GM18519 (cell line): ENCODE results near the gene EPHB2.

Experiments used
- ATAC-seq: cut with Tn5 transposase; IDR thresholded peaks from one replicate; pipeline ENCODE4 v1.9.1; 2021; ENCODE audit warnings: mild to moderate bottlenecking, moderate library complexity; ENCODE audit not compliant: unreplicated experiment, low FRiP score

The EPHB2 gene

DNA sequence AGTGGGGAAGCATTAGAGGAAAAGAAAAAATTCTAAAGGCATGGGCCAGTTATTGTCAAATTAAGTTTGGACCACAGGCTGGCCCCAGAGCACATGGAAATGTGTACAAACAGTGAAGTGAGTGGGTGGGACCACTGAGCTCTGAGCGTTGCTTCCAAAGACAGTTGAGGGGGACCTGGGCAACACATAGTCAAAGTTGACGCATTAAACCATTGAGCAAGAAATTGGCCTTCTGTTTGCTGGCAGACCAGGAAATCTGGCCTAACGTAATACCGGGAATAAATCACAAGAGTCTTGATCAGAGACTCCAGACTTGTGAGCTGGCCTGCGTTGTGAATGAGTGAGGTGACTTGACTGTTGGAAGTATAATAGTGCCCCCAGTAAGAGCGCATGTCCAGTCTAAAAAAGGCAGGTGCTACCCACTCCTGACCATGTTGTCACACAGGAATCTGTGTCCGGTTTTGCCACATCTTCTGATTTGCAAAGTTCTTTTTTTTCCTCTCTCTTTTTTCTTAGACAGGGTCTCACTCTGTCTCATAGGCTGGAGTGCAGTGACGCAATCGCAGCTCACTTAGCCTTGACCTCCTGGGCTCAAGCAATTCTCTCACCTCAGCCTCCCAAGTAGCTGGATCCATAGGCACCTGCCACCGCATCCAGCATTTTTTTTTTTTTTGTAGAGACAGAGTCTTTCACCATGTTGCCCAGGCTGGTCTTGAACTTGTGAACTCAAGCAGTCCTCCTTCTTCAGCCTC, 10.7 kb downstream of the EPHB2 start:
- no peak for ATAC-seq

DNA sequence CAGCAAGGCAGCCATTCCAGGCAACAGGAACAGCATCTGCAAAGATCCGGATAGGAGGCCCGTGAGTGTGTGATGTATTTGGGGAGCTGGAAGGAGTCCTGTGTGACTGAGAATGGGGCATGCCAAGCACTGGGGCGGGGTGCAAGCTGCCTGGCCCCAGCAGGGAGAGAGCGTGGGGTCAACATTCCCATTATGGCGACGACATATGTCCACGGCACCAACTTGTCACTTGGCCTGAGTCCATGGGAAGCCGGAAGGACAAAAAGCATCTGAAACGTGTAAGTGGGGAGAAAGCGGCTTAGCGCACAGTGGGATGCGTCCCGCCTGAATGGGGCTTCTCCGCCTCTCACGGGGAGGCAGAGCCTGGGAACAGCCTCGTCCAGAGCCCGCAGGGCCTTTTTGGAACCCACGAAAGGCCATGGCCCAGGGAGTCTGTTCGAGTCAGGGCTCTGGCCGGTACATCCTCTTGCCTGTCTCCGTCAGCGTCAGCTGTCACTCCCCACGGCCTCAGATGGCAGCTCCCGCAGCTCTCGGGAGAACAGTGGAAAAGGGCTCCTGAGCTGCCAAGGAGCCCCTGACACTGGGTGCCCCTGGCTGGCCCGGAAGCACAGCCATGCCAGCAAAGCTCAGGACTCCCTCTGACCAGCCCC, 12.4 kb downstream of the EPHB2 start:
- no peak for ATAC-seq

DNA sequence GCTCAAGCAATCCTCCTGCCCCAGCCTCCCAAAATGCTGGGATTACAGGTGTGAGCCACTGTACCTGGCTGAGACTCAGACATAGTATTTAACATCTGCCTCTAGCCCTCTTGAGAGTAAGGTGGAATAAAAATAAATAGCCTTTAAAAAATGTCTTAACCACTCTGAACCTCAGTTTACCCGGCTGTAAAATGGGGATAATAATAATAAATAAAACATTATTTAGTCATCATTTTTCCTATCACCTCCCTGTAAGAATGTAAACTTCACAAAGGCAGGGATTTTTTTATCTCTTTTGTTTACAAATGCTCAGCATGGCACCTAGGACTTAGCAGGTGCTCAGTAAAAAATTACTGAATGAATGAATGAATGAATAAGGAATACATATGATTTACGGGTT, 17.2 kb downstream of the EPHB2 start:
- no peak for ATAC-seq

DNA sequence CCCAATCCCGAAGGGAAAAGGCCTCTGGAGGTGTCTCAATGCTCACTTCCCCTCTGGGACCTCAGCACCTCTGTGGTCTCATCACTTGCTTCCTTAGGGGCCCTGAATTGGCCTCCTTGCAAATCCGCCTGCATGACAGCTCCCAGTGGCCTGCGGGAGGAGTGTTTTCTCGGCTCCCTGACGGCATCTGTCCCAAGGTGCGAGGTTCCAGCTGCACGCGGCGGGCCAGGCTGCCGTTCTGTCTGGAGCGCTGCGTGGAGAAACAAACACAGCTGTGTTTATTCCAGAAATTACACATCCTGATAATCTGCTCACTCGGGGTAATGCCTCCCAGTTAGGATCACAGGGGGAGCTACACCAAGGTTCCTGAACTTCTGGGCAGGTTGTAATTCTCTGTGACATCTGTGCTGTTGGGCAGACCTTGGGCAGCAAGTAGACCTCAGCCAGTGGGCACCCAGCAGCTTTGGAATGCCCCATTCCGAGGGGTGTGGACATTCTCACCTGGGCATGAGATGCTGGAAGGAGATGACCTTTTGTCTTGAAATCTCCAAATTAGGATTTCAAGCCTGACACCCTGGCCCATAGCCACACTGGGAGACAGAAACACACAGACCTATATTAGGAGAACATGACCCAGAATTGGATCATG, 18.2 kb downstream of the EPHB2 start:
- ATAC-seq = no peak

DNA sequence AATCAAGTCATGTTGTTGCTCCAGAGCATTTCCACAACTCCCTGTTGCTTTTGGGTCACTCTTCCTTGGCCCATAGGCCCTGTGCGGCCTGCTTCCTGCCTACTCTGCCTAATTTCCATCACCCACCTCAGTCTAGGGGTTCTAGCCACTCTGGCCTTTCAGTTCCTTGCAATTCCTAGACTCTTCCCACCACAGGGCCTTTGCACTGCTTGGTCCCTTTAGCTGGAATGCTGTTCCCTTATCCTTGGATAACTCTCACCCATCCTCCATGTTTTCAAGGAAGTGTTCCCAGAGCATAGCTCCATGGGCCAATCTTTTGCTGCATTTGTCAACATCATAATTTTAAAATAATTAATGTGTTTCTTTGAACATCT, 18.7 kb downstream of the EPHB2 start:
- no peak for ATAC-seq

DNA sequence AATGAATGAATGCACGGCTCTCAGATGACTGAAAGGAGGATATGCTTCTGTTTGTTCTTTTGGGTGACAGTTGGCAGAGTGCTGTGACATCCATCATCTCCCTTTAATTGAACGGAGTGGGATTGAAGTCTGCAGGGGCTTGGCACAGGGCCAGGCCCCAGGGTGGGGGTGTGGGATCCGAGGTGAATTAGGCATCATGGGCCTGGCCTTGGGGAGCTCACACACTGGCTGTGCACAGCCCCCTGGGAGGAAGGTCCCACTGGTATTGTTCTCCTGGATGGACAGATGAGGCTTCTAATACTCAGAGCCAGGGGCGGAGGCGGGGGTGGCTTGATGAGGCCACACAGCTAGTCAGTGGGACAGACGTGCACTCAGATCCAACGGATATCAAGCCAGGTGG, 19.3 kb downstream of the EPHB2 start:
- ATAC-seq = no peak

DNA sequence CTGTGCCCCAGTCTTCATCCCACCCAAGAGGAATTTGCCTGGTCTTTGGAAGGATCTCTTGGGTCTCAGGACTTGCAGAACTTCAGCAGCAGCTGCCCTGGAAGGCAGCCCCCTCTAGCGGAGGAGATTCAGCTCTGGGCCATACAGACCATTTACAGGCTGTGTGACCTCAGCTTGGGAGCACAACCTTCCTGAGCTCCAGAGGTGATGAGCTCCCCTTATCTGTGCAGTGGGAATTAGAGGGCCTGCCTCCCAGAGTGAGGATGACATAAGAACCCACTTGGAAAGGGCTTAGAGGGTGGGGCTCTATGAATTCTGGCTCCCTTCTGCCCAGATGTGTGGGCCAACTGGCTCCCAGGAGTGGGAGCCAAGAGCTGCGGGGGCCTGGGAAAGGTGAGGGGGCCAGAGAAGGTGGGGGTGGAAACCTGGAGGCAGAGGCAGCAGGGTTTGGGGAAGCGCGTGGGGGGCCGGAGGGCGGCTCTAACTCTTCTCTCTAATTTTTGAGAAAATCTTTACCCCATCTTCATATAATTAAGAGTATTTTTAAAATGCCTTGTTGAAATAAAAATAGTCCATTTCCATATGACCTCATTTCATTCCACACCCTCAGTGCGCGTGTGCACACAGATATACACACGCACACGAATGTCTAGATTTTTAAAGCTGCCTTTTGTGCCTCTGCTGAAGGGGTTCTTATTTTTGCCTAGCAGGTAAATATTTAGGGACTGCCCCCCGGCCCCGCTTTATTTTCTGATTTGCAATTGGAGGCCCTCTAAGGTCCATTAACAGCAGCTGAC, 21.5 kb downstream of the EPHB2 start:
- ATAC-seq = no peak

DNA sequence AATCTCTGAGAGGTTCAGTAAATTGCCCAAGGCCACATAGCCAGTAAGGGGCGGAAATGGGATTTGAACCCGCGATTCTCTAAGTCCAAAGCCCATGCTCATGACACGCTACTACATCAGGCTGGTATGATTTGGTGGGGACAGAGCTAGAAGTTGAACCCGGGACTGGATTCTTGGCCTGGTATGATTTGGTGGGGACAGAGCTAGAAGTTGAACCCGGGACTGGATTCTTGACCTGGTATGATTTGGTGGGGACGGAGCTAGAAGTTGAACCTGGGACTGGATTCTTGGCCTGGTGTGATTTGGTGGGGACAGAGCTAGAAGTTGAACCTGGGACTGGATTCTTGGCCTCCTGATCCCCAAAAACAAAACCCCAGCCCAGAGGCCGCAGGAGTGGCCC, 23.0 kb downstream of the EPHB2 start:
- no peak for ATAC-seq

DNA sequence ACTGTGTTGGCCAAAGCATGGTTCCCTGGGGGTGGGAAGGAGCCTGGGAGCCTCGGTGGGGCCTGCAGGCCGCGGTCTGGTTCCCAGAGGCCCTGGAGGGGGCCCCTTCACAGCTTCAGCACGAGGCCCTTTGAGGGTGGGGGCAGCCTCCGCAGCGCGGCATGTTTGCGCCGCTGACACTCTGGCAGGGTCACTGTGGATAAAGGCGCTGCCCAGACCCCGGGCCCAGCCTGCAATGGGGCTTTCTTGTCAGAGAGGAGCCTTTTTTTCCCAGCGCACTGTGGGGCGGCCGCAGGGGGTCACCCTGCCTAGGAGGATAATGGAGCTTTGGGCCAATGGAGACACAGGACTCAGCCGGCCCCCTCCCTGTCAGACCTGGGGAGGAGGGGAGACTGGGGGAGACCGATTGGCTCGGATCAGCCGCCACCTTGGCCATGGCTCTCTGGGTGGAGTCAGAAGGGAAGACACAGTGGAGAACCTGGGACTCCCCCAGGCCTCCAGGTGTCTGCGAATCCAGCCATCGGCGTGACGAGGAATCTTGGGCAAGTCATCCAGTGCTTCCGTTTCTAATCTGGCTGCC, 26.0 kb downstream of the EPHB2 start:
- ATAC-seq = no peak

DNA sequence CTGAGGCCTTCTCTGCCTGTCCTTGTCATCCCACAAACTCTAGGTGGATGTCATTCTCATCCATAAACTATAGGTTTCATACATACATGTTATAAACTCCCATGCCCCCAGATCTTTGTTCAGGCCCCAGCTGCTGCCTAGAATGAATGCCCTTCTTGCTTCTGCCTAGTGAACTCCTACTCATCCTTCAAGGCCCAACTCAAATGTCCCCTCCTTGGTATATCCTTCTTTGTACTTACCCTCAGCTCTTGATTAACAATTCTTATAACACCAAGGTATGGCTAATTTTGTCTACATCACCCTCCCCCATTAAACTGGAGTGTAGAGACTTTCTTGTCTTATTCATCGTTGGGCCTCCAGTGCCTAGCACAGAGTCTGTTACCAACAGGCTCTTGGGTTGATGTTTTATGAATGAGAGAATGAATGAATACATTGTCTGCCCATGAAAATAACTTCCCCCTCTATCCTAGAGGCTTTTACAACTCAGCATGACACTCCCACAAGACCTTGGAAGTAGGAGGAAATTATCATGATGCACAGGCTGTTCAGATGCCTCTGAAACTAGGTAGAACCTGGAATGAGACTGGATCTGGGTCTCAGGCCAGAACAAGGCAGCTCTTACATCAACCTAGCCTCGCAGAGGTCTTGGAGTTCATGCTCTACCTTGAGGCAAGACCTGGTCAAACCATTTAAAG, 26.9 kb downstream of the EPHB2 start:
- ATAC-seq = no peak

DNA sequence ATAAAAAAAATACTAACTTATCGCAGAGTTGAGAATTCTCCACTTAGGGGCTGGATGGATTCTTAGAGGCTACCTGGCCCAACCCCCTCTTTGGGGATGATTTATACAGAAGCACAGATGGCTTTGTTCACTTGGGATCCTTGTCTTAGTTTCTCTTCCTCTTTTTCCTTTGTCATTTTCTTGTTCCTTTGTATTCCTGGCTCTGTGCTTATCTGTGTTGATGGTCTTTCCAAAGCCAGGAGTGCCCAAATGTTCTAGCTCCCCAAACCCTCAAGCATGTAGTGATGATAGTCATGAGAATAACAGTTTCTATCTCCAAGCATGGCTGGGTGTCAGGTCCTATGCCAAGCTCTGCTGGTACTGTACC, 27.4 kb downstream of the EPHB2 start:
- ATAC-seq = no peak

DNA sequence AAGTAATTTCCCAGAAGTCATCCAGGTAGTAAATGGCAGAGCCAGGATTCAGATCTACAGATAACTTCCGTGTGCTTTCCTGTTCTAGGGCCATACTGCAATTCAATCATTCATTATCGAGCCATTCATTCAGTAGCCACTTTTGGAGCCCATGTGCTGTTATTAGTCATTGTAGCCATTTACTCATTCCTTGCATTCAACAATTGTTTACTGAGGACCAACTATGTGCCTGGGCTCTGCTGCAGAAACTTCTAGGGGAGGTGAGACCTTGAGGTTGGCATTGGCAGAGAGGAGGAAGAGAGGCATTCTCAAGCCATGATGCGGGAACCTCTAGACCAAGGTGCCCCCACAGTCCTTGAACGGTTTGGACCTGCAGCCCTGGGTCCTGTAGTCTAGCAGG, 27.9 kb downstream of the EPHB2 start:
- no peak for ATAC-seq

DNA sequence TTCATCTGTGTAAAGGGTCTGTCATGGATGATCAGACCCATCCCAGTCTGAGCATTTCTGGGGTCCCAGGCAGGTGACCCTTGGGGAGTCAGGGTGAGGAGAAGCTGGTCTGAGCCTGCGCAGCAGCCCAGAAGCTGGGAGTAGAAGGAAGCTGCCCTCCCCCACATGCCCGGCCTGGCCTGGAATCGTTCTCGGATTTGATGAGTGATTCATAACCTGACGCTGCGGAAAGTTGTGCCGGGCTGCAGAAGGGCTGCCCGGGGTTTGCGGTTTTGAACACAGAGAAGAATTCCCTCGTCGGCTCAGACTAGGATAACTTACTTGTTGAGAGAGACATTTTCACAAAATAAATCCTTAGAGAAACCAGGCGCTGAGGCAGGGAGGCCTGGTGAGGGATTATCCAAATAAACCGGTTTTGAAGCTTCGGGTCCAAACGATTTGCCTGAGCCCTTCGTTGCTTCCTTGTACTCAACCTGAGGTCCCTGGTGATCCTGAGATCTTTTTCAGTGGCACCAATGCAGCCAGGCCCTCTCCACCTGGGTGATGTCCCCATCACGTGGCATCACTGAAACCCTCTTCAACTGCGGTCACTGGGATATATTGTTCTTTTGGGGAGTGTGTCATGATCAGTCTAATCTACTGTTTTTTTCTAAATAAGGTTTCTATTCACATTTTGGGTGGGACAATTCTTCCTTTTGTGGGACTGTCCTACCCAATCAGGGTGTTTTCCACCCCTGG, 29.2 kb downstream of the EPHB2 start:
- no peak for ATAC-seq

DNA sequence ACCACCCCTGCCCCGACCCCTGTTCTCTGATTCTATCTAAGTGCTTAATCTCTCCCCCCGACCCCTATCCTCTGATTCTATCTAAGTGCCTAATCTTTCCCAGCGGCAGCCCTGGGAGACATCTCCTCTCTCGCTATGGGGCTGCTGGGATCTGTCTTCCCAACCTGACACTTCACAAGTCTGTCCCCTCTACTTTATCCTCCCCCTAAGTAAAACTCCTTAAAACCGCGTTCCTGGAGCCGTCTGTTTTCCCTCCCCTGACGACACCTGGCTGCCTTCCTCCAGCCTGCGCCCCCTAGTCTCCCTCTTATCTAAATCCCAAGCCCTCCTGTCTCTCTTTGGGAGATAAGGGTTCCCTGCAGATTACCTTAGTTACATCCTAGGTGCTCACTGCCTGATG, 30.5 kb downstream of the EPHB2 start:
- ATAC-seq = no peak

DNA sequence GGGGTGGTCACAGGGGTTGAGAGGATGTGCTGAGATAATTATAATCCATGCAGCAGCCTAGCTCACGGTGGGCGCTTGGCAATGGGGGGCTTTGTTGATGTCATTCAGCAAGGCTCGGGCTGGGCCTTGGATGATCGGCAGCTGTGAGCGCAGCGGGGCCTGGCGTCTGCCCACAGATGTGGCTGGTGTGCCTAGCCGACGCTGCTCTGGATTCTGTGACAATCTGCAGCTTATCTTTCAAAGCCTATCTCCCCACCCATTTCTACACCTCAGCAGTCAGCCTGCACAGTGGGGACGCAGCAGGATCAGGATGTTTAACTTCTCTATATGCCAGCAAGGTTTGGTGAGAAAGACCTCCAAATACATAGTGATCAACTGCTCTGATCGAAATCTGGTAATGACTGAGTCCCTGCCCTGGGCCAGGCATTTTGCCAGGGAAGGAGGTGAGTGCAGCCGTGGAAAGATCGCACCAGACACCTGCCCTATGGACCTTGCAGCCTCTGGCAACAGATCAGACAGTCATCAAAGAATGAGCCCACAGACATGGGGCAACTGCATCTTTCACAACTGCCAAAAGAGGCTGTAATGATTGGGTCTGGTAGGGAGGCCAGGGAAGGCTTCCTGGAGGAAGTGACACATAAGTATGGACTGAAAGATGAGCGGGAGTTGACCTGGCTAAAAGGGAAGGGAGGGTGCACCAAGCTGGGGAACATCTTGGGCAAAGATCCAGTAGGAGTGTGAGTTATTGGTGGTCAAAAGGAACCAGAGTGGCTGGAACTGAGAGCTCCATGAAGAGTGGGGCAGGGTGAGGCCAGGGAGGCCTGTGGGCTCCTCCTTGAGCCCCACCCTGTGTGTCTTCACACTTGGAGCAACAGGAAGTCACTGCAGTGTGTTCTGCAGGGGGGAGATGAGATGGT, 35.3 kb downstream of the EPHB2 start:
- ATAC-seq = no peak

DNA sequence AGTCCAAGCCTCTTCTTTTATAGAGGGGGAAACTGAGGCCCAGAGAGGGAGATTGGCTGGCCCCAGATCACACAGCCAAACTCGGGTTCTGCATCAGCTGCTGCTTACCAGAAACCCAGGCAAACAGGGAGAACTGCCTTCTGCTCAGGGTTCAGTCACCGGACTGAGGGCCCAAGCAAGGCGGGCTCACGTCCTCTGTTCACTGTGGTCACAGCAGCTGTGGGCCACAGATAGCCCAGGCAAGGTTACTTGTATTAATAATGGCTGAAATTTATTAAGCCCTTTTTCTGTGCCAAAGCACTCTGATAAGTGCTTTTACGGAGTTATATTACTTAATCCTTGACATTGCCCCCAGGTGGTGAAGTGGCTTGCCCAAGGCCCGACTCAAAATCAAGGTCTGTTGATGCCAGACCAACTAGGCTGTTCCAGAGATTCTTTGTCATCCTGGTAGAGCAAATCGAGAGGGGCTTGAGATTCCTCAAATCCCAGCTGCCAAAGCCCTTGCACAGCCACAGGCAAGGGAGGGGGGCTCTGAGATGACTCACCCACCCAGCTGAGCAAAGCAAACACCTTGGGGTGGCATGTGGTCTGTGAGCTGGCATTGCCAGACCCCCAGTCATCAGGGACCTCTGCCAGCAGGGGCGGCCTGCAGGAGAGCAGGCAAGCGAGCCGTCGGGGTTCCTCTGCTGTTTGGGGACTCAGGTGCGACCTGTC, 36.5 kb downstream of the EPHB2 start:
- no peak for ATAC-seq

DNA sequence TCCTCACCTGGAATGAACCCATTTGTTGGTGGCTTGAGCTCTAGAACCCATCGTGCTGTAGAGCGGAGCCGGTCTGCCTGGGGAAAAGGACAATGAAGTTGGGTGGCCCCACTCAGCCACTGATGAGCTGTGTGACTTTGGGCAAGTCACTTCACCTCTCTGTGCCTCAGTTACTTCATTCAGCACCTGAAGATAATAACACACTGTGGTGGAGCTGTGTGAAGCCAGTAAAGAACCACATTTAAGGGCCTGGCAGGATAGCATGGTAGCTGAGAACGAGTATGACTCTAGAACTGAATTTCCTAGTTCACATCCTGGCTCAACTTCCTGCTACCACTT, 37.1 kb downstream of the EPHB2 start:
- ATAC-seq = no peak

DNA sequence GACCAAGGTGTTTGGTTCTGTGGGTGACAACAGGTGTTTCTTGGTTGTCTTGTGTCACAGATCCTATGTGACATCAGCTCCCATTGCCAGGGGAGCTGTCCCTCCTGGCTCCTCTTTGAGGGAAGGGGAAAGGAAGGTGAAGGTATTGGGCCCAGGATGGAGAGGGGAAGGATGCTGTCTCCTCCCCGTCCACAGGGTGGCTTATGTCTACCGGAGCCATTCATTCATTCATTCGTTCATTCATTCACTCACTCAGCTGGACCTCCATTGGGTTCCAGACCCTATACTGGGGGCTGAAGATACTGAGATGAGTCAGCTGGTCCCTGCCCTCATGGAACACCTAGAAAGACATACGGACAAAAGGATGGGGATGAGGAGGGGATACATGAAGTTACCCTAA, 38.9 kb downstream of the EPHB2 start:
- ATAC-seq = no peak
